Vagina (tissue), 2 donors: Measurements from ENCODE around the gene PACRGL. TPM values are rescaled to one million over a fixed set of nuclear protein-coding genes. Genes with fewer than 3 reads are reported as not detected.

Source experiments
- DNase-seq, 2 donors: peaks; one replicate each; pipeline ENCODE4 v3.0.0-alpha.2; 2017; ENCODE audit errors: extremely low spot score in 2 of 2
- H3K27ac ChIP-seq: fragments of 200-600 bp; sonication (generic); one replicate; pipeline ENCODE4 v1.5.1; 2019
- H3K27me3 ChIP-seq: fragments of 200-600 bp; sonication (generic); one replicate; pipeline ENCODE4 v1.5.1; 2019
- H3K36me3 ChIP-seq, 2 donors: fragments of 200-600 bp; sonication (generic); one replicate each; pipeline ENCODE4 v1.5.1; 2017 to 2019
- H3K4me1 ChIP-seq: fragments of 200-600 bp; sonication (generic); one replicate; pipeline ENCODE4 v1.5.1; 2019
- H3K4me3 ChIP-seq, 2 donors: fragments of 200-600 bp; sonication (generic); 1 replicate in 1 of 2; 2 replicates in 1 of 2; pipeline ENCODE4 v1.5.1; 2016 to 2019
- H3K9me3 ChIP-seq: fragments of 200-600 bp; sonication (generic); one replicate; pipeline ENCODE4 v1.5.1; 2019
- POLR2A ChIP-seq, 2 donors: fragments of 450-650 bp; IDR thresholded peaks; one replicate each; pipeline ENCODE4 v1.6.1; 2017; ENCODE audit warnings: antibody characterized with exemption in 2 of 2, mild to moderate bottlenecking in 2 of 2, moderate library complexity in 2 of 2
- POLR2AphosphoS5 ChIP-seq, 2 donors: sonication (generic); formaldehyde crosslinking; IDR thresholded peaks; one replicate each; pipeline ENCODE4 v1.9.0; 2017; ENCODE audit warnings: antibody characterized with exemption in 2 of 2, mild to moderate bottlenecking in 2 of 2, low read depth in 1 of 2; ENCODE audit not compliant: insufficient read depth in 1 of 2
- intact Hi-C: fragments of 100-400 bp; cut with DNase I; formaldehyde crosslinking; loops from one replicate; pipeline ENCODE4 v1.15.1; 2023
- total RNA-seq: library from RNA; depleted of rRNA; stranded (reverse); fragments of >200 nt; gene quantifications from one replicate; pipeline ENCODE4 v1.2.3, GENCODE V29; 2016
- TF ChIP-seq, protein P1 (sequence below), 3 experiments: fragments of 450-650 bp in 2 of 3; fragments of 200-600 bp in 1 of 3; sonication (generic) in 1 of 3; IDR thresholded peaks; one replicate each; pipeline ENCODE4 v1.5.1; 2017 to 2019; ENCODE audit warnings: antibody characterized with exemption in 3 of 3, mild to moderate bottlenecking in 2 of 3, moderate library complexity in 2 of 3

The PACRGL gene
- total RNA-seq, 1 donor from 2014 or later = 53.8 TPM

DNA sequence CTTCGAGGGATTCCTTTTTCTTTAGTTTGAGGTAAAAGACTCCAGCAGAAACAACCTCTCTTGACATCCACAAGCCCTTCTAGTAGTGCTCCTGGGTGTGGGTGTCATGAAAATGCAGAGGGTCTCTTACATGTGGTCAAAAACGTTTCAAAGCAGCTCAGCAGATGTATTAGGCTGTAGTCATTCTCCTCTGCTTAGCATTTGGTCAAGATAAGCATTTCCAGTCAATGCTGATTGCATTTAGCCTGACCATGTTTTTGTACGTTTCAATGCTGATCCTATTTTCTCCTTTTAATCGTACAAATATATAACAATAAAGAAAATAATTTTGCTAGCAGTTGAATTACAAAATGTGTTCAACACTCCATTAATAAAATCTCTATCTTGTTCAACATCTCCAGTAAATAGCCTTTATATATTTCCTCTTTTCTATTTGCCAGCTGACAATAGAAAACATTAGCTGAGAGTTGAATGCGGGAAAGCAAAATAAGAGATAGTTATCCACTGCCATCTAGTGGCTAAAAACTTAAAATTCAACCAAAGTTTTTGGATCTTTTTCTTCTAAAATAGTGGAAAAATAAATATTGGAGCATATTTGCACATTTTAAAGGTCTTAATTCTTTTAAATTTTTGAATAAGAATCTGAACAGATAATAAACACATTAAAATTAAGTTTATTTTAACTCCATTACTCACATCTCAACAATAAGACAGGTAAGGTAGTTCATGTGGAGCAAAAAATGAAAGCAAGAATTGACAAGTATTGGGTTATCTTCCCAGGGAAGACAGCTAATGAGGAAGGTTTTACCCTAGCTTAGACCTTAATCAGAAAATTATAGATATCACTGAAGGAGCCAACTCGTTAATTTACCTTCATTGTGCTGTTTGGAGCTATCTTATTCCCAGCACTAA lies 15.2 kb upstream of the PACRGL start:
- H3K27me3 ChIP-seq = no peaks in the 10 kb centered on the region
- DNase-seq = no peak
- intact Hi-C loops = loop anchor here (10.0 kb wide), 1 partner anchor 270 kb away; no protein-coding TSS in a partner anchor
- H3K4me1 ChIP-seq = no peaks in the 10 kb centered on the region
- H3K27ac ChIP-seq = no peak overlapping the region
- no peaks in the 10 kb centered on the region for H3K9me3 ChIP-seq
- no peaks in the 10 kb centered on the region for H3K36me3 ChIP-seq
- H3K4me3 ChIP-seq = no peak overlapping the region
- no peak for TF ChIP-seq POLR2AphosphoS5 (IDR thresholded peaks at IDR 0.05; ENCODE audit: insufficient read depth in 1 of 2, low read depth in 1 of 2)
- TF ChIP-seq, protein P1, sequence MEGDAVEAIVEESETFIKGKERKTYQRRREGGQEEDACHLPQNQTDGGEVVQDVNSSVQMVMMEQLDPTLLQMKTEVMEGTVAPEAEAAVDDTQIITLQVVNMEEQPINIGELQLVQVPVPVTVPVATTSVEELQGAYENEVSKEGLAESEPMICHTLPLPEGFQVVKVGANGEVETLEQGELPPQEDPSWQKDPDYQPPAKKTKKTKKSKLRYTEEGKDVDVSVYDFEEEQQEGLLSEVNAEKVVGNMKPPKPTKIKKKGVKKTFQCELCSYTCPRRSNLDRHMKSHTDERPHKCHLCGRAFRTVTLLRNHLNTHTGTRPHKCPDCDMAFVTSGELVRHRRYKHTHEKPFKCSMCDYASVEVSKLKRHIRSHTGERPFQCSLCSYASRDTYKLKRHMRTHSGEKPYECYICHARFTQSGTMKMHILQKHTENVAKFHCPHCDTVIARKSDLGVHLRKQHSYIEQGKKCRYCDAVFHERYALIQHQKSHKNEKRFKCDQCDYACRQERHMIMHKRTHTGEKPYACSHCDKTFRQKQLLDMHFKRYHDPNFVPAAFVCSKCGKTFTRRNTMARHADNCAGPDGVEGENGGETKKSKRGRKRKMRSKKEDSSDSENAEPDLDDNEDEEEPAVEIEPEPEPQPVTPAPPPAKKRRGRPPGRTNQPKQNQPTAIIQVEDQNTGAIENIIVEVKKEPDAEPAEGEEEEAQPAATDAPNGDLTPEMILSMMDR (IDR thresholded peaks at IDR 0.05) = peak; percentile 9 to 68 (median 53)

DNA sequence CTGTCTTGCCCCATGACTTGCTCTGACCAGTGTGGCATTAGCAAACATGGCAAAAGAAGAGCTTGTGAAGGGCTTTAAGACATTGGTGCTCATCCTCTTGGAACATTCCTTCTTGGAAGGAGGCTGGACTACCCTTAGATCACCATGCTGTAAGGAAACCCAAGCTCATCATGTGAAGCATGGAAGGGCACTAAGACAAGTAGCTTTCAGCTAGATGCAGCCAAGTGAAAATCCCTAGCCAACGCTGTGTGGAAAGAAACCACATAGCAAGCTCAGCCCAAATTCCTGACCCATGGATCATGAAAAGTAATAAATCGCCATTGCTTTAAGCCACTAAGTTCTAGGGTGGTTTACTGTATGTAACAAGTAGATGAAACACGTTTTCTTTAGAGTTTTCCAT lies 12.4 kb upstream of the PACRGL start:
- TF ChIP-seq POLR2AphosphoS5 (IDR thresholded peaks at IDR 0.05; ENCODE audit: insufficient read depth in 1 of 2, low read depth in 1 of 2) (no peak), POLR2A (IDR thresholded peaks at IDR 0.05) (no peak)
- intact Hi-C loops = loop anchor here (10.0 kb wide), 1 partner anchor 273 kb away; no protein-coding TSS in a partner anchor

DNA sequence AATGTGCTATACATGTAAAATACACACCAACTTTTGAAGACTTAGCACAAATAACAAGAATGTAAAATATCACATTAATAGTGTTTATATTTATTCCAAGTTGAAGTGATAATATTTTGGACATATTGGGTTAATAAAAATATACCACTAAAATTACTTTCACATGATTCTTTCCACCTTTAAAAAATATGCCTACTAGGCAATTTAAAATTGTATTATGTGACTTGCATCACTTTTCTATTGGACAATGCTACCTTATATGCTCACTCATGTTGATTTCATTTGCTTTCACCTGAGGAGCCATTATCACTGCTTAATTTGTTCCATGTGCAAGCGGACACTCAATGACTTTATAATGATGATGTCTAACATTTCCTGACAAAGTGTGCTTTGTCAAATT lies 3.4 kb upstream of the PACRGL start:
- H3K9me3 ChIP-seq = no peaks in the 10 kb centered on the region
- DNase-seq = no peak
- TF ChIP-seq POLR2A (IDR thresholded peaks at IDR 0.05) = no peak
- TF ChIP-seq POLR2AphosphoS5 (IDR thresholded peaks at IDR 0.05; ENCODE audit: insufficient read depth in 1 of 2, low read depth in 1 of 2) = no peak
- H3K27ac ChIP-seq = no peak overlapping the region
- no peak overlapping the region for H3K4me3 ChIP-seq
- no peaks in the 10 kb centered on the region for H3K36me3 ChIP-seq
- H3K27me3 ChIP-seq = no peaks in the 10 kb centered on the region
- H3K4me1 ChIP-seq = peaks cover 21% of the 10 kb centered on the region
- intact Hi-C loops = no loop called here

More for the DNA sequence above, 12.4 kb upstream of the PACRGL start:
- Histone ChIP-seq H3K27ac (no peak overlapping the region), H3K36me3 (no peaks in the 10 kb centered on the region), H3K4me1 (no peaks in the 10 kb centered on the region), H3K27me3 (no peaks in the 10 kb centered on the region), H3K9me3 (no peaks in the 10 kb centered on the region), H3K4me3 (no peak overlapping the region)
- no peak for DNase-seq

DNA sequence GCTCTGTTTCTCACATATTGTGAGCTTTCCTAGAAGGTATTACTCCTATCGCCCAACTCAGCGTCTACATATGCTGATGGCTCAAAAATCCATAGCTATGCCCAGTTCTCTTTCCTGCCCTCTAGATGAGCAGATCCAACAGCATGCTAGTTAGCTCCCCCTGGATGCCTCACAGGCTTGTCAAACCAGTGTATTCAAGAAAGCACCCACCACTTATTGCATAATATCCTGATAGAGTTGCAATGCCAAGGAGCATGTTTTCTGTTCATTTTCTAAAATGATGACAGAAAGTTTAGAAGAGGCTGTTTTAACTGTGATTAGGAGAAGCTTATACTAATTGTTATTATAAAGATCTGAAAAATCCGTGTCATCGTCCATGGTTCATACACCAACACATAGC lies 1.9 kb upstream of the PACRGL start:
- TF ChIP-seq, protein P1 (IDR thresholded peaks at IDR 0.05) = no peak
- TF ChIP-seq POLR2AphosphoS5 (IDR thresholded peaks at IDR 0.05; ENCODE audit: insufficient read depth in 1 of 2, low read depth in 1 of 2) (no peak), POLR2A (IDR thresholded peaks at IDR 0.05) (no peak)
- Histone ChIP-seq H3K9me3 (no peaks in the 10 kb centered on the region), H3K4me1 (peaks cover 21% of the 10 kb centered on the region), H3K27me3 (no peaks in the 10 kb centered on the region), H3K27ac (no peak overlapping the region), H3K36me3 (no peaks in the 10 kb centered on the region), H3K4me3 (no peak overlapping the region)
- DNase-seq = no peak
- intact Hi-C loops = no loop called here

DNA sequence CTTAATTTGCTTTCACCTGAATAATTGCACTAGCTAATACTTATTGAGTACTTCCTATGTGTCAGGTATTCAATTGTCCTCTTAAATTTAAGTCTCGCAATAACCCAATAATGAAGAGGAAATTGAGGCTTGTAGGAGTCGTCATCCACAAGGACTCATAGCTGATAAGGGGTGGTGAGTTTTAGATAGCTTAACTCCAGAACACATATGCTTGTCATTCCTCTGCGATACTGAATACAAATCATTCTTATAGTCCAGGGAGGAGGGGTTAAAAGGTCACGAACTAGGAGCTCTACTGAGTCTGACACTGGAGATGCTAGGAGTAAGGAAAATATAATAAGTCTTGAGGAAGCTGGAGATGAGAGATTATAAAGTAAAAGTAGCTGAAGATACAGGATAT lies 1.4 kb upstream of the PACRGL start:
- TF ChIP-seq POLR2AphosphoS5 (IDR thresholded peaks at IDR 0.05; ENCODE audit: insufficient read depth in 1 of 2, low read depth in 1 of 2) (no peak), POLR2A (IDR thresholded peaks at IDR 0.05) (no peak)
- TF ChIP-seq, protein P1 (IDR thresholded peaks at IDR 0.05) = no peak
- H3K9me3 ChIP-seq = no peaks in the 10 kb centered on the region
- H3K36me3 ChIP-seq = no peaks in the 10 kb centered on the region
- DNase-seq = no peak
- no peak overlapping the region for H3K27ac ChIP-seq
- no peaks in the 10 kb centered on the region for H3K27me3 ChIP-seq
- intact Hi-C loops = no loop called here
- H3K4me1 ChIP-seq = peaks cover 21% of the 10 kb centered on the region
- no peak overlapping the region for H3K4me3 ChIP-seq

DNA sequence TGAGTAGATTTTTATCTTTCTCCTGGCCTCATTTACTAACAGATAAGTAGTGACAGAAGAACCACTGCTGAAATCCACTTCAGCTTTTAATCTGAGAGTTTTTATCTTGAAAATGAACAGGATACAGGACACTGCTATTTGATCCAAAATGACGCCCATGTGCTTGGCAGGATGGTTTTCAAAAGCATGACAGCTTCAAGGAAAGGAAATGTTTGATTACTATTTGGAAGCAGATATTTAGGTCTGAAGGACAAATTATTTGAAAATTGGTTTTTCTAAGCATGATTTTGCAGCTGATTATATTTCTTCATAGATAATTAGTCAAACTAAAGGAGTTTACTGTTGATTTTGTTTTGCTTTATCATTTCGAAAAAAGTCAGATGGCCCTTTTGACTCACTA lies 11.1 kb downstream of the PACRGL start:
- Histone ChIP-seq H3K27ac (no peak overlapping the region), H3K4me1 (no peaks in the 10 kb centered on the region), H3K36me3 (peaks cover 4 to 54% of the 10 kb centered on the region in 2 donors), H3K9me3 (no peaks in the 10 kb centered on the region), H3K4me3 (no peak overlapping the region), H3K27me3 (no peaks in the 10 kb centered on the region)
- intact Hi-C loops = no loop called here
- no peak for TF ChIP-seq POLR2A (IDR thresholded peaks at IDR 0.05)
- TF ChIP-seq POLR2AphosphoS5 (IDR thresholded peaks at IDR 0.05; ENCODE audit: insufficient read depth in 1 of 2, low read depth in 1 of 2) = no peak
- TF ChIP-seq, protein P1 (IDR thresholded peaks at IDR 0.05) = no peak
- no peak for DNase-seq
